ENCODE measurements around the gene RNF19B.

The RNF19B gene

DNA sequence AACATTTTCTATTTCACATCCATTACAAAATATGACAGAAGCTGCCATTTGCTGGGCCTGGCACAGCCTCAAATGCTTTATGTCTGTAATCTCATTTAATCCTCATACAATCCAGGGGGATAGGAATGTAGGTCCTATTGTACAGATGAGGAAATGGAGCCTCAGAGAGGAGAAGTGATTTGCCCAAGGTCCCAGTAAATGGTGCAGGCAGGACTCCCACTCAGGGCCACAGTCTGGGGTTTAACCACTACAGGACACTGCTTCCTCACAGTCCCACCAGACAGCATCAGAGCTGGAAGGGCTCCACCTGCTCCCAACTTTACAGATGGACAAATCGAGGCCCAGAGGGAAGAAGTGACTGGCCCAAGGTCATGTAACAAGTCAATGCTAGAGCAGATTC, 20.6 kb upstream of the RNF19B start:
- DNase-seq (ENCODE audit: low spot score) = no peak
- TF ChIP-seq, protein P1, sequence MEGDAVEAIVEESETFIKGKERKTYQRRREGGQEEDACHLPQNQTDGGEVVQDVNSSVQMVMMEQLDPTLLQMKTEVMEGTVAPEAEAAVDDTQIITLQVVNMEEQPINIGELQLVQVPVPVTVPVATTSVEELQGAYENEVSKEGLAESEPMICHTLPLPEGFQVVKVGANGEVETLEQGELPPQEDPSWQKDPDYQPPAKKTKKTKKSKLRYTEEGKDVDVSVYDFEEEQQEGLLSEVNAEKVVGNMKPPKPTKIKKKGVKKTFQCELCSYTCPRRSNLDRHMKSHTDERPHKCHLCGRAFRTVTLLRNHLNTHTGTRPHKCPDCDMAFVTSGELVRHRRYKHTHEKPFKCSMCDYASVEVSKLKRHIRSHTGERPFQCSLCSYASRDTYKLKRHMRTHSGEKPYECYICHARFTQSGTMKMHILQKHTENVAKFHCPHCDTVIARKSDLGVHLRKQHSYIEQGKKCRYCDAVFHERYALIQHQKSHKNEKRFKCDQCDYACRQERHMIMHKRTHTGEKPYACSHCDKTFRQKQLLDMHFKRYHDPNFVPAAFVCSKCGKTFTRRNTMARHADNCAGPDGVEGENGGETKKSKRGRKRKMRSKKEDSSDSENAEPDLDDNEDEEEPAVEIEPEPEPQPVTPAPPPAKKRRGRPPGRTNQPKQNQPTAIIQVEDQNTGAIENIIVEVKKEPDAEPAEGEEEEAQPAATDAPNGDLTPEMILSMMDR (IDR thresholded peaks at IDR 0.05; ENCODE audit: extremely low read depth, insufficient read depth, missing control alignments) = no peak
- in situ Hi-C loops (cut with MboI; ENCODE audit: low pct_unique_long_range_greater_than_20kb, low sequenced_read_pairs, unreplicated experiment) = no loop called here

- TF ChIP-seq, protein P1 (IDR thresholded peaks at IDR 0.05; ENCODE audit: extremely low read depth, insufficient read depth, missing control alignments) = no peak
- peak; percentile 49 for DNase-seq (ENCODE audit: low spot score)
- in situ Hi-C loops (cut with MboI; ENCODE audit: low pct_unique_long_range_greater_than_20kb, low sequenced_read_pairs, unreplicated experiment) = no loop called here
These were observed 20.0 kb upstream of the RNF19B start for GRCh38 chr1:32984455-32985171.

- TF ChIP-seq, protein P1 (IDR thresholded peaks at IDR 0.05; ENCODE audit: extremely low read depth, insufficient read depth, missing control alignments) = no peak
- in situ Hi-C loops (cut with MboI; ENCODE audit: low pct_unique_long_range_greater_than_20kb, low sequenced_read_pairs, unreplicated experiment) = no loop called here
- DNase-seq (ENCODE audit: low spot score) = no peak
These were observed 19.5 kb upstream of the RNF19B start for GRCh38 chr1:32984090-32984454.

GRCh38 chr1:32983020-32983419, 18.4 kb upstream of the RNF19B start:
- TF ChIP-seq, protein P1 (IDR thresholded peaks at IDR 0.05; ENCODE audit: extremely low read depth, insufficient read depth, missing control alignments) = no peak
- in situ Hi-C loops (cut with MboI; ENCODE audit: low pct_unique_long_range_greater_than_20kb, low sequenced_read_pairs, unreplicated experiment) = no loop called here
- DNase-seq (ENCODE audit: low spot score) = no peak

DNA sequence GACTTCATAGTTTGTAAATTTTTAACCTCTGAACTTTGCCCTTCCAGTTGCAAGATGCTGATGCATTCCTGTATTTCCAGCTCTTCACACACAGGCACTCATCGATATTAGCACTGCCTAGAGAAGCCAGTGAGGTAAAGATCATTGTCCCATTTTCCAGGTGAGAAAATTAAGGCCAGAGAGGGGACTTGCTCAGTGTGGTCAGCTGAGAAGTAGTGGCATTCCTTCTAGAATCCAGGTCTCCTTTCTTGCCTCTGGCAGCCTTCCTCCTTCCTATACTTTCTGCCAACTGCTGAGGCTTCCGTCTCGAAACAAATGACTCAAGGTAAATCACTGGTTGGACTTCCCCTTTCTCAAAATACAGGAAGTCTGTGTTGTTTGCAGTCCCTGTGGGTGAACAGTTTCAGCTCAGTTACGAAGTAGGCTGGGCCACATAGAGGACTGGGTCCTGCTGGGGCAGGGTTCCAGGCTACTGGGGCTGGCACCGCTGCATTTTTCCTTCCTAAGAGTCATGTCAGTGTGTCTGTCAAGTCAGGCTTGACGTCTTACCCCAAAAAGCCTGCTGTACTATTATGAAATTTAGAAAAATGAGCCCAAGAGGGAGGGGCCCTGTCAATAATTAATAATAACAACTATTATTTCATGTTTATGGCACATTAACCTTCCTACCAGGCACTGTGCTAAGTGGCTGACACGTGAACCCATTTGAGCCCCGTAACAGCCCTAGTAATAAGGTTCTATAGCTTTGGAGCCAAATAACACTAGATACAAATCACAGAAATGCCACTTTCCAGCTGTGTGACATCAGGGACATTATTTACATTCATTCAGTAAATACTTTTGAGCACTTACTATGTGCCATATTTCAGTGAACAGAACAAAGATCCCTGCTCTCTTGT, 16.6 kb upstream of the RNF19B start:
- TF ChIP-seq, protein P1 (IDR thresholded peaks at IDR 0.05; ENCODE audit: extremely low read depth, insufficient read depth, missing control alignments) = no peak
- peak; percentile 80 for DNase-seq (ENCODE audit: low spot score)
- in situ Hi-C loops (cut with MboI; ENCODE audit: low pct_unique_long_range_greater_than_20kb, low sequenced_read_pairs, unreplicated experiment) = no loop called here

DNA sequence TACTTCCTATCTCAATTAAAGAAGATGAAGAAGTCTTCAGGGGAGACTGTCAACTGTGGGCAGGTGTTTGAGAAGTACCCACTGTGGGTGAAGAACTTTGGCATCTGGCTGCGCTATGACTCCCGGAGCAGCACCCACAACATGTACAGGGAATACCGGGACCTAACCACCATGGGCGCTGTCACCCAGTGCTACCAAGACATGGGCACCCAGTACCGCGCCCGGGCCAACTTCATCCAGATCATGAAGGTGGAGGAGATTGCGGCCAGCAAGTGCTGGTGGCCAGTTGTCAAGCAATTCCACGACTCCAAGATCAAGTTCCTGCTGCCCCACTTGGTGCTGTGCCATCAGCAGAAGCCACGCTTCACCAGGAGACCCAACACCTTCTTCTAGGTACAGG, 15.5 kb upstream of the RNF19B start:
- TF ChIP-seq, protein P1 (IDR thresholded peaks at IDR 0.05; ENCODE audit: extremely low read depth, insufficient read depth, missing control alignments) = no peak
- DNase-seq (ENCODE audit: low spot score) = no peak
- in situ Hi-C loops (cut with MboI; ENCODE audit: low pct_unique_long_range_greater_than_20kb, low sequenced_read_pairs, unreplicated experiment) = no loop called here
